HEK293 (cell line): ENCODE measurements around the gene NTN5.

ENCODE experiments used
- EGR2 ChIP-seq: fragments of 450-650 bp; formaldehyde crosslinking; IDR thresholded peaks from 2 replicates; pipeline ENCODE4 v1.5.1; 2016; ENCODE audit warnings: low read depth, missing biosample characterization, missing genetic modification characterization
- IKZF3 ChIP-seq: fragments of 450-650 bp; IDR thresholded peaks from 2 replicates; pipeline ENCODE4 v1.5.0; 2018; ENCODE audit warnings: missing biosample characterization, mild to moderate bottlenecking, missing genetic modification characterization, moderate library complexity
- SP2 ChIP-seq: fragments of 450-650 bp; formaldehyde crosslinking; IDR thresholded peaks from 2 replicates; pipeline ENCODE4 v1.5.1; 2016; ENCODE audit warnings: missing biosample characterization, missing genetic modification characterization
- SP7 ChIP-seq: fragments of 450-650 bp; formaldehyde crosslinking; IDR thresholded peaks from 2 replicates; pipeline ENCODE4 v1.5.1; 2016; ENCODE audit warnings: missing biosample characterization, missing genetic modification characterization
- ZNF202 ChIP-seq: fragments of 450-650 bp; formaldehyde crosslinking; IDR thresholded peaks from 2 replicates; pipeline ENCODE4 v1.5.1; 2016; ENCODE audit warnings: missing biosample characterization, missing genetic modification characterization, borderline replicate concordance
- ZNF223 ChIP-seq: fragments of 450-650 bp; formaldehyde crosslinking; IDR thresholded peaks from 2 replicates; pipeline ENCODE4 v1.5.1; 2016; ENCODE audit warnings: missing biosample characterization, missing genetic modification characterization
- ZNF48 ChIP-seq: fragments of 450-650 bp; formaldehyde crosslinking; IDR thresholded peaks from 2 replicates; pipeline ENCODE4 v1.5.1; 2016; ENCODE audit warnings: missing biosample characterization, missing genetic modification characterization
- ZNF501 ChIP-seq: fragments of 450-650 bp; formaldehyde crosslinking; IDR thresholded peaks from 2 replicates; pipeline ENCODE4 v1.5.1; 2016; ENCODE audit warnings: missing biosample characterization, missing genetic modification characterization
- ZNF596 ChIP-seq: fragments of 450-650 bp; IDR thresholded peaks from 2 replicates; pipeline ENCODE4 v1.5.0; 2018; ENCODE audit warnings: missing biosample characterization, mild to moderate bottlenecking, missing genetic modification characterization, moderate library complexity
- ZNF76 ChIP-seq: fragments of 450-650 bp; formaldehyde crosslinking; IDR thresholded peaks from 2 replicates; pipeline ENCODE4; 2016; ENCODE audit warnings: low read depth, missing biosample characterization, missing genetic modification characterization, borderline replicate concordance
- ZNF768 ChIP-seq: fragments of 450-650 bp; formaldehyde crosslinking; IDR thresholded peaks from 2 replicates; pipeline ENCODE4 v1.5.1; 2018; ENCODE audit warnings: missing biosample characterization, mild to moderate bottlenecking, missing genetic modification characterization
- ZNF776 ChIP-seq: fragments of 450-650 bp; formaldehyde crosslinking; IDR thresholded peaks from 2 replicates; pipeline ENCODE4 v1.5.0; 2017; ENCODE audit warnings: missing biosample characterization, missing genetic modification characterization, borderline replicate concordance
- TF ChIP-seq, protein P1 (sequence below): fragments of 450-650 bp; formaldehyde crosslinking; IDR thresholded peaks from 2 replicates; pipeline ENCODE4 v1.5.1; 2016; ENCODE audit warnings: missing biosample characterization, missing genetic modification characterization
- TF ChIP-seq, protein P2 (sequence below): fragments of 450-650 bp; IDR thresholded peaks from 2 replicates; pipeline ENCODE4 v1.5.1; 2018; ENCODE audit warnings: missing biosample characterization, missing genetic modification characterization
- TF ChIP-seq, protein P3 (sequence below): fragments of 450-650 bp; formaldehyde crosslinking; IDR thresholded peaks from 2 replicates; pipeline ENCODE4 v1.5.1; 2016; ENCODE audit warnings: missing biosample characterization, missing genetic modification characterization
- TF ChIP-seq, protein P4 (sequence below): fragments of 450-650 bp; formaldehyde crosslinking; IDR thresholded peaks from 2 replicates; pipeline ENCODE4 v1.5.1; 2016; ENCODE audit warnings: missing biosample characterization, missing genetic modification characterization
- TF ChIP-seq, protein P5 (sequence below): fragments of 450-650 bp; formaldehyde crosslinking; IDR thresholded peaks from 2 replicates; pipeline ENCODE4 v1.5.1; 2016; ENCODE audit warnings: missing biosample characterization, missing genetic modification characterization
- TF ChIP-seq, protein P6 (sequence below): fragments of 450-650 bp; formaldehyde crosslinking; optimal IDR thresholded peaks from 2 replicates; pipeline ENCODE3; 2016; ENCODE audit warnings: missing biosample characterization, mild to moderate bottlenecking, missing genetic modification characterization
- TF ChIP-seq, protein P7 (sequence below): fragments of 450-650 bp; formaldehyde crosslinking; IDR thresholded peaks from 2 replicates; pipeline ENCODE4 v1.5.1; 2016; ENCODE audit warnings: missing biosample characterization, missing genetic modification characterization
- TF ChIP-seq, protein P8 (sequence below): fragments of 450-650 bp; formaldehyde crosslinking; IDR thresholded peaks from 2 replicates; pipeline ENCODE4 v1.5.1; 2017; ENCODE audit warnings: missing biosample characterization, missing genetic modification characterization
- TF ChIP-seq, protein P9 (sequence below): fragments of 450-650 bp; formaldehyde crosslinking; IDR thresholded peaks from 2 replicates; pipeline ENCODE4 v1.5.1; 2016; ENCODE audit warnings: missing biosample characterization, missing genetic modification characterization

Gene NTN5

DNA sequence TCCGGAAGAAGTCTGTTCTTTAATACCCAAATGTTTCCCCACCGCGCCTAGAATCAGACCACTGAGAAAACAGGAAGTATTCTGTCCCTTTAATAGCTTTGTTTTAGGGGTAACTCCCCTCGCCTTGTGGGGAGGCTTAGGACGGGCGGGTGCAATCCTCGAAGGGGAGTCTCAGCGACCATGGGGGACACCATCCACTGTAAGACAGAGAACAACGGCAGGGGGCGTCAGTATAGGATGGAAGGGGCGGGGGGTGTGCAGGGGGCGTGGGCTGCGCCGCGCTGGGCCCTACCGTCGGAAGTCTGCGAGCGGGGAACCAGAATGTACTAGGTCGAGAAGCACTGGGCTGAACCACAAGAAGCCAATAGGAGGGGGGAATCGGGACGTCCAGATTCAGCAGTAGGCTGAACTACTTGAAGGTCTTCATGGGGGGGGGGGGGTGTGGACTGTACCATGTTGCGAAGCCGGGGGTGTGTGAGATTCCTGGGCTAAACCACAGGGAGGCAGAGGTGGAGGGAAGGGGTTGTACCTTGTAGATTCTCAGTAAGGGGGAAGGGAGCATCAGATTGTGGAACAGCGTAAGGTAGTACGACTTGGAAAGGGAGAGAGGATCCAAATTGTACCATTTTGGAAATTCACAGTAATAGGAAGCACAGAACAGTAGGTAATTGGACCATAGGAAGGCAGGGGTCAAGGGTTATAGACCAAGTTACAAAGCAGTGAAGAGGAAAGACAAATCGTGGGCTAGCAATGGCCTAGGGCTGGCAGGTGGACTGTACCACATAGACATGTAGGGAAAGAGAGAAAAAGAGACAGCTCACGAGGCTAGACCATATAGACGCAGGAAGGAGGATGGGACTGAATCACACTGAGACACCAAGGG, 34.6 kb downstream of the NTN5 start (continued):
- no peak for TF ChIP-seq ZNF202 (tag by site-specific recombination)
- TF ChIP-seq, protein P1, sequence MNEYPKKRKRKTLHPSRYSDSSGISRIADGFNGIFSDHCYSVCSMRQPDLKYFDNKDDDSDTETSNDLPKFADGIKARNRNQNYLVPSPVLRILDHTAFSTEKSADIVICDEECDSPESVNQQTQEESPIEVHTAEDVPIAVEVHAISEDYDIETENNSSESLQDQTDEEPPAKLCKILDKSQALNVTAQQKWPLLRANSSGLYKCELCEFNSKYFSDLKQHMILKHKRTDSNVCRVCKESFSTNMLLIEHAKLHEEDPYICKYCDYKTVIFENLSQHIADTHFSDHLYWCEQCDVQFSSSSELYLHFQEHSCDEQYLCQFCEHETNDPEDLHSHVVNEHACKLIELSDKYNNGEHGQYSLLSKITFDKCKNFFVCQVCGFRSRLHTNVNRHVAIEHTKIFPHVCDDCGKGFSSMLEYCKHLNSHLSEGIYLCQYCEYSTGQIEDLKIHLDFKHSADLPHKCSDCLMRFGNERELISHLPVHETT (tag by site-specific recombination), result no peak
- TF ChIP-seq, protein P2, sequence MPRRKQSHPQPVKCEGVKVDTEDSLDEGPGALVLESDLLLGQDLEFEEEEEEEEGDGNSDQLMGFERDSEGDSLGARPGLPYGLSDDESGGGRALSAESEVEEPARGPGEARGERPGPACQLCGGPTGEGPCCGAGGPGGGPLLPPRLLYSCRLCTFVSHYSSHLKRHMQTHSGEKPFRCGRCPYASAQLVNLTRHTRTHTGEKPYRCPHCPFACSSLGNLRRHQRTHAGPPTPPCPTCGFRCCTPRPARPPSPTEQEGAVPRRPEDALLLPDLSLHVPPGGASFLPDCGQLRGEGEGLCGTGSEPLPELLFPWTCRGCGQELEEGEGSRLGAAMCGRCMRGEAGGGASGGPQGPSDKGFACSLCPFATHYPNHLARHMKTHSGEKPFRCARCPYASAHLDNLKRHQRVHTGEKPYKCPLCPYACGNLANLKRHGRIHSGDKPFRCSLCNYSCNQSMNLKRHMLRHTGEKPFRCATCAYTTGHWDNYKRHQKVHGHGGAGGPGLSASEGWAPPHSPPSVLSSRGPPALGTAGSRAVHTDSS (tag by site-specific recombination), result no peak
- no peak for TF ChIP-seq ZNF776
- TF ChIP-seq, protein P3, sequence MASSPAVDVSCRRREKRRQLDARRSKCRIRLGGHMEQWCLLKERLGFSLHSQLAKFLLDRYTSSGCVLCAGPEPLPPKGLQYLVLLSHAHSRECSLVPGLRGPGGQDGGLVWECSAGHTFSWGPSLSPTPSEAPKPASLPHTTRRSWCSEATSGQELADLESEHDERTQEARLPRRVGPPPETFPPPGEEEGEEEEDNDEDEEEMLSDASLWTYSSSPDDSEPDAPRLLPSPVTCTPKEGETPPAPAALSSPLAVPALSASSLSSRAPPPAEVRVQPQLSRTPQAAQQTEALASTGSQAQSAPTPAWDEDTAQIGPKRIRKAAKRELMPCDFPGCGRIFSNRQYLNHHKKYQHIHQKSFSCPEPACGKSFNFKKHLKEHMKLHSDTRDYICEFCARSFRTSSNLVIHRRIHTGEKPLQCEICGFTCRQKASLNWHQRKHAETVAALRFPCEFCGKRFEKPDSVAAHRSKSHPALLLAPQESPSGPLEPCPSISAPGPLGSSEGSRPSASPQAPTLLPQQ (tag by site-specific recombination), result peak; percentile 91; the same call in 1 of the 2 replicates
- TF ChIP-seq, protein P4, sequence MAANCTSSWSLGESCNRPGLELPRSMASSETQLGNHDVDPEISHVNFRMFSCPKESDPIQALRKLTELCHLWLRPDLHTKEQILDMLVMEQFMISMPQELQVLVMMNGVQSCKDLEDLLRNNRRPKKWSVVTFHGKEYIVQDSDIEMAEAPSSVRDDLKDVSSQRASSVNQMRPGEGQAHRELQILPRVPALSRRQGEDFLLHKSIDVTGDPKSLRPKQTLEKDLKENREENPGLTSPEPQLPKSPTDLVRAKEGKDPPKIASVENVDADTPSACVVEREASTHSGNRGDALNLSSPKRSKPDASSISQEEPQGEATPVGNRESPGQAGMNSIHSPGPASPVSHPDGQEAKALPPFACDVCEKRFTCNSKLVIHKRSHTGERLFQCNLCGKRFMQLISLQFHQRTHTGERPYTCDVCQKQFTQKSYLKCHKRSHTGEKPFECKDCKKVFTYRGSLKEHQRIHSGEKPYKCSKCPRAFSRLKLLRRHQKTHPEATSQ (tag by site-specific recombination), result no peak
- TF ChIP-seq, protein P5, sequence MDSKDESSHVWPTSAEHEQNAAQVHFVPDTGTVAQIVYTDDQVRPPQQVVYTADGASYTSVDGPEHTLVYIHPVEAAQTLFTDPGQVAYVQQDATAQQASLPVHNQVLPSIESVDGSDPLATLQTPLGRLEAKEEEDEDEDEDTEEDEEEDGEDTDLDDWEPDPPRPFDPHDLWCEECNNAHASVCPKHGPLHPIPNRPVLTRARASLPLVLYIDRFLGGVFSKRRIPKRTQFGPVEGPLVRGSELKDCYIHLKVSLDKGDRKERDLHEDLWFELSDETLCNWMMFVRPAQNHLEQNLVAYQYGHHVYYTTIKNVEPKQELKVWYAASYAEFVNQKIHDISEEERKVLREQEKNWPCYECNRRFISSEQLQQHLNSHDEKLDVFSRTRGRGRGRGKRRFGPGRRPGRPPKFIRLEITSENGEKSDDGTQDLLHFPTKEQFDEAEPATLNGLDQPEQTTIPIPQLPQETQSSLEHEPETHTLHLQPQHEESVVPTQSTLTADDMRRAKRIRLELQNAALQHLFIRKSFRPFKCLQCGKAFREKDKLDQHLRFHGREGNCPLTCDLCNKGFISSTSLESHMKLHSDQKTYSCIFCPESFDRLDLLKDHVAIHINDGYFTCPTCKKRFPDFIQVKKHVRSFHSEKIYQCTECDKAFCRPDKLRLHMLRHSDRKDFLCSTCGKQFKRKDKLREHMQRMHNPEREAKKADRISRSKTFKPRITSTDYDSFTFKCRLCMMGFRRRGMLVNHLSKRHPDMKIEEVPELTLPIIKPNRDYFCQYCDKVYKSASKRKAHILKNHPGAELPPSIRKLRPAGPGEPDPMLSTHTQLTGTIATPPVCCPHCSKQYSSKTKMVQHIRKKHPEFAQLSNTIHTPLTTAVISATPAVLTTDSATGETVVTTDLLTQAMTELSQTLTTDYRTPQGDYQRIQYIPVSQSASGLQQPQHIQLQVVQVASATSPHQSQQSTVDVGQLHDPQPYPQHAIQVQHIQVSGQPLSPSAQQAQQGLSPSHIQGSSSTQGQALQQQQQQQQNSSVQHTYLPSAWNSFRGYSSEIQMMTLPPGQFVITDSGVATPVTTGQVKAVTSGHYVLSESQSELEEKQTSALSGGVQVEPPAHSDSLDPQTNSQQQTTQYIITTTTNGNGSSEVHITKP (tag by site-specific recombination), result peak; percentile 99
- TF ChIP-seq SP7 (tag by site-specific recombination), result peak; percentile 53; the same call in 1 of the 2 replicates
- peak; percentile 16; the same call in 1 of the 2 replicates for TF ChIP-seq ZNF501
- TF ChIP-seq, protein P6, sequence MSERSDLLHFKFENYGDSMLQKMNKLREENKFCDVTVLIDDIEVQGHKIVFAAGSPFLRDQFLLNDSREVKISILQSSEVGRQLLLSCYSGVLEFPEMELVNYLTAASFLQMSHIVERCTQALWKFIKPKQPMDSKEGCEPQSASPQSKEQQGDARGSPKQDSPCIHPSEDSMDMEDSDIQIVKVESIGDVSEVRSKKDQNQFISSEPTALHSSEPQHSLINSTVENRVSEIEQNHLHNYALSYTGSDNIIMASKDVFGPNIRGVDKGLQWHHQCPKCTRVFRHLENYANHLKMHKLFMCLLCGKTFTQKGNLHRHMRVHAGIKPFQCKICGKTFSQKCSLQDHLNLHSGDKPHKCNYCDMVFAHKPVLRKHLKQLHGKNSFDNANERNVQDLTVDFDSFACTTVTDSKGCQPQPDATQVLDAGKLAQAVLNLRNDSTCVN (tag by site-specific recombination), result no peak
- TF ChIP-seq, protein P7, sequence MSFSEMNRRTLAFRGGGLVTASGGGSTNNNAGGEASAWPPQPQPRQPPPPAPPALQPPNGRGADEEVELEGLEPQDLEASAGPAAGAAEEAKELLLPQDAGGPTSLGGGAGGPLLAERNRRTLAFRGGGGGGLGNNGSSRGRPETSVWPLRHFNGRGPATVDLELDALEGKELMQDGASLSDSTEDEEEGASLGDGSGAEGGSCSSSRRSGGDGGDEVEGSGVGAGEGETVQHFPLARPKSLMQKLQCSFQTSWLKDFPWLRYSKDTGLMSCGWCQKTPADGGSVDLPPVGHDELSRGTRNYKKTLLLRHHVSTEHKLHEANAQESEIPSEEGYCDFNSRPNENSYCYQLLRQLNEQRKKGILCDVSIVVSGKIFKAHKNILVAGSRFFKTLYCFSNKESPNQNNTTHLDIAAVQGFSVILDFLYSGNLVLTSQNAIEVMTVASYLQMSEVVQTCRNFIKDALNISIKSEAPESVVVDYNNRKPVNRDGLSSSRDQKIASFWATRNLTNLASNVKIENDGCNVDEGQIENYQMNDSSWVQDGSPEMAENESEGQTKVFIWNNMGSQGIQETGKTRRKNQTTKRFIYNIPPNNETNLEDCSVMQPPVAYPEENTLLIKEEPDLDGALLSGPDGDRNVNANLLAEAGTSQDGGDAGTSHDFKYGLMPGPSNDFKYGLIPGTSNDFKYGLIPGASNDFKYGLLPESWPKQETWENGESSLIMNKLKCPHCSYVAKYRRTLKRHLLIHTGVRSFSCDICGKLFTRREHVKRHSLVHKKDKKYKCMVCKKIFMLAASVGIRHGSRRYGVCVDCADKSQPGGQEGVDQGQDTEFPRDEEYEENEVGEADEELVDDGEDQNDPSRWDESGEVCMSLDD (tag by site-specific recombination), result no peak; the same call in 1 of the 2 replicates
- TF ChIP-seq IKZF3 (tag by site-specific recombination), result no peak
- no peak for TF ChIP-seq EGR2
- TF ChIP-seq ZNF596 (tag by site-specific recombination), result no peak
- no peak for TF ChIP-seq ZNF223
- TF ChIP-seq, protein P8, sequence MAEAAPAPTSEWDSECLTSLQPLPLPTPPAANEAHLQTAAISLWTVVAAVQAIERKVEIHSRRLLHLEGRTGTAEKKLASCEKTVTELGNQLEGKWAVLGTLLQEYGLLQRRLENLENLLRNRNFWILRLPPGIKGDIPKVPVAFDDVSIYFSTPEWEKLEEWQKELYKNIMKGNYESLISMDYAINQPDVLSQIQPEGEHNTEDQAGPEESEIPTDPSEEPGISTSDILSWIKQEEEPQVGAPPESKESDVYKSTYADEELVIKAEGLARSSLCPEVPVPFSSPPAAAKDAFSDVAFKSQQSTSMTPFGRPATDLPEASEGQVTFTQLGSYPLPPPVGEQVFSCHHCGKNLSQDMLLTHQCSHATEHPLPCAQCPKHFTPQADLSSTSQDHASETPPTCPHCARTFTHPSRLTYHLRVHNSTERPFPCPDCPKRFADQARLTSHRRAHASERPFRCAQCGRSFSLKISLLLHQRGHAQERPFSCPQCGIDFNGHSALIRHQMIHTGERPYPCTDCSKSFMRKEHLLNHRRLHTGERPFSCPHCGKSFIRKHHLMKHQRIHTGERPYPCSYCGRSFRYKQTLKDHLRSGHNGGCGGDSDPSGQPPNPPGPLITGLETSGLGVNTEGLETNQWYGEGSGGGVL, result no peak
- TF ChIP-seq ZNF48 (tag by site-specific recombination), result no peak
- 0 out of 2 replicates have a peak, but pooled peaks have one; percentile 7 for TF ChIP-seq ZNF76 (tag by site-specific recombination)
- TF ChIP-seq, protein P9, sequence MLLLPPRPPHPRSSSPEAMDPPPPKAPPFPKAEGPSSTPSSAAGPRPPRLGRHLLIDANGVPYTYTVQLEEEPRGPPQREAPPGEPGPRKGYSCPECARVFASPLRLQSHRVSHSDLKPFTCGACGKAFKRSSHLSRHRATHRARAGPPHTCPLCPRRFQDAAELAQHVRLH (tag by site-specific recombination), result peak; percentile 37; the same call in 1 of the 2 replicates
- no peak for TF ChIP-seq SP2 (tag by site-specific recombination)
- no peak for TF ChIP-seq ZNF768 (tag by site-specific recombination)
